C4-2B (cell line): ENCODE measurements around the gene SPRTN.

Experiments used
- ZFX ChIP-seq: fragments of 450-650 bp; IDR thresholded peaks from 2 replicates; pipeline ENCODE4 v1.6.1; 2017
- TF ChIP-seq, protein P1 (sequence below): fragments of 450-650 bp; conservative IDR thresholded peaks from 2 replicates; pipeline ENCODE4 v1.5.1; 2017; ENCODE audit warnings: mild to moderate bottlenecking

- TF ChIP-seq, protein P1, sequence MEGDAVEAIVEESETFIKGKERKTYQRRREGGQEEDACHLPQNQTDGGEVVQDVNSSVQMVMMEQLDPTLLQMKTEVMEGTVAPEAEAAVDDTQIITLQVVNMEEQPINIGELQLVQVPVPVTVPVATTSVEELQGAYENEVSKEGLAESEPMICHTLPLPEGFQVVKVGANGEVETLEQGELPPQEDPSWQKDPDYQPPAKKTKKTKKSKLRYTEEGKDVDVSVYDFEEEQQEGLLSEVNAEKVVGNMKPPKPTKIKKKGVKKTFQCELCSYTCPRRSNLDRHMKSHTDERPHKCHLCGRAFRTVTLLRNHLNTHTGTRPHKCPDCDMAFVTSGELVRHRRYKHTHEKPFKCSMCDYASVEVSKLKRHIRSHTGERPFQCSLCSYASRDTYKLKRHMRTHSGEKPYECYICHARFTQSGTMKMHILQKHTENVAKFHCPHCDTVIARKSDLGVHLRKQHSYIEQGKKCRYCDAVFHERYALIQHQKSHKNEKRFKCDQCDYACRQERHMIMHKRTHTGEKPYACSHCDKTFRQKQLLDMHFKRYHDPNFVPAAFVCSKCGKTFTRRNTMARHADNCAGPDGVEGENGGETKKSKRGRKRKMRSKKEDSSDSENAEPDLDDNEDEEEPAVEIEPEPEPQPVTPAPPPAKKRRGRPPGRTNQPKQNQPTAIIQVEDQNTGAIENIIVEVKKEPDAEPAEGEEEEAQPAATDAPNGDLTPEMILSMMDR = no peak
- TF ChIP-seq ZFX = no peak
Observed at GRCh38 chr1:231348442-231348841, 10.3 kb downstream of the SPRTN start.
